ENCODE measurements around the gene MAGI3.
"Not testable (repeated sequence)": the region's sequence is repeated elsewhere in the genome, so short reads cannot be mapped to it uniquely, and the experiment has no call there.

MAGI3 gene

DNA sequence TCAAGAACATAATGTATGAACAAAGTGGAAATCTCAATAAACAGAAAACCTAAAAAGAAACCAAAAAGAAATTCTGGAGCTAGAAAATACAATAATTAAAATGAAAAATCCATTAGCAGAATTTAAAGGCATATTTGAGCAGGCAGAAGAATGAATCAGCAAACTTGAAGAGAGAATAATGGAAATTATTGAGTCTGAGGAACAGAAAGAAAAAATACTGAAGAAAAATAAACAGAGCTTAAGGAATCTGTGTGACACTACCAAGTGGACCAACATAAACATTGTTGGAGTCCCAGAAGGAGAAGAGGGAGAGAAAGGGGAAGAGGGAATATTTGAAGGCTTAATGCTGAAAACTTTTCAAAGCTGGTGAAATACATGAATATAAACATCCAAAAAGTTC, 54.5 kb downstream of the MAGI3 start:
- DNase-seq (ENCODE audit: low read depth), result no peak

- no peak for DNase-seq (ENCODE audit: low read depth)
Observed at GRCh38 chr1:113451710-113452109, 61.4 kb downstream of the MAGI3 start.

DNA sequence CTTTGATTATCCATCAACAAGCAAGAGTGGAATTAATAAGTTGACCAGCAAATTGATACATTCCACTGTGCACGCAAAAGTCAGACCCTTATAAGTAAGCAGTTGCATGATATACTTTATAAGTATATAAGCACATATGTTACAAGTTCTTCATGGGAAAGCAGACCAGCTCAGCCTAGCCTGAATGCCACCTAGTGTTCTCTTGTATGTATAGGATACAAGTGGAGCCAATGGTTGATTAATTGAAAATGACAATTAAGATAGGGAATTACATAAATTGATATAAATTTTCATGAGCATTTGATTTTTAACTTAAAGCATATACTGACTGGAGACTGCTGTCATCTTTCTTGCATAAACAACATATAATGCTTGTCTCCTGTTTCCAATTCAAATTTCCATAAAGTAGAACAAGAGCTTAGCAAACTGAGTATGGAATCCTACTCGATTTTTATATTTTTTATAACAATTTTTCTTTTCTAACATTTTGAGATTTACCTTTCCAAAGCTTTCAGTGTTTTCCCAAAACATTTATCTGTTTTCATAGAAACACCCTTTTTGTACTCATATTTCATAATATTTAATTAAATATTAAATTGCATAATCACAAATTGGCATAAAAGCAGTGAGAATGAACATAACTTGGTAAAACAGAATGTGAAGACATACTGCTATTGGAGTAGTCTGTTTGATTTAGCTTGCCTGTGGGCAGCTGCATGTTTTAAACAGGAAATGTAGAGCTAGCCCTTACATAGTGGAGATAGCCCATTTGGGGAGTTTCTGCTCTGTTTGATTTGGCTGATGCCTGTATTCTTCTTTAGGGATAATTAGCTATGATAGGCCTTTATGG, 62.8 kb downstream of the MAGI3 start:
- no peak for DNase-seq (ENCODE audit: low read depth)

GRCh38 chr1:113453771-113454083, 63.4 kb downstream of the MAGI3 start:
- DNase-seq (ENCODE audit: low read depth), result no peak

DNA sequence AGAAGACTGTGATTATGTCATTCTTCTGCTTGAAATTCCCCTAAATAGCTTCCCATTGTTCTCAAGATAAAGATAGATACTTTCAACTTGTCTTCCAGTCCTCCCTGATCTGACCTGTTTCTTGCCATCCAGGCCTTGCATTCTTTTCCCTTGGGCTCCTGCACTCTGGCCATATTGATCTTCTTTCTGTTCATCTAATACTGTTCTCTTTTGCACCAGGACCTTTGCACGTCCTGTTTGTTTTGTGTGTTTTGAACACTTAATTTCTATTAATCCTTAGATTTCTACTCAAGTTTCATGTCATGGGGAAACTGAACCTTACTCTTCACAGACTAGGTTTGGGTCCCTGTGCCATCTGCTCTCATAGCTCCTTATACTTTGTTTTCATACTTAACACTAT, 65.1 kb downstream of the MAGI3 start:
- no peak for DNase-seq (ENCODE audit: low read depth)

DNA sequence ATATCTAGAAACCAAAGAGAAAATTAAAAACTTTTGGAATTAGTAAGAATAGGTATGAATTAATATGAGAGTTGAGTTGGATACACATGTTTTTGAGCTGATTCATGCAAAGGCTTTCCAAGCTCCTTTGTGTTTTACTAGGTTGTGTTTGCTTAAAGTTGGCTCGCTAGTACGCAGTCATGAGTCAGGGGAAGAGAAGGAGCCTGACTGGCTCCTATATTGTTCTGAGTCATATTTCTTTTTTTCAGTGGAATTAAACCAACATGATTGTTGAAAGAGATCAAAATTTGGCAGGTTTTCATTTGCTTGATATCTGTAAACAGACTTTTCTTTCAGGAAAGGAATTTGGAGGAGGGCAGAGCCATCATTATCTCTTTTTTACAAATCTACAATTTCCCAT, 66.7 kb downstream of the MAGI3 start:
- no peak for DNase-seq (ENCODE audit: low read depth)

- no peak for DNase-seq (ENCODE audit: low read depth)
Observed at GRCh38 chr1:113459279-113459678, 69.0 kb downstream of the MAGI3 start.

DNA sequence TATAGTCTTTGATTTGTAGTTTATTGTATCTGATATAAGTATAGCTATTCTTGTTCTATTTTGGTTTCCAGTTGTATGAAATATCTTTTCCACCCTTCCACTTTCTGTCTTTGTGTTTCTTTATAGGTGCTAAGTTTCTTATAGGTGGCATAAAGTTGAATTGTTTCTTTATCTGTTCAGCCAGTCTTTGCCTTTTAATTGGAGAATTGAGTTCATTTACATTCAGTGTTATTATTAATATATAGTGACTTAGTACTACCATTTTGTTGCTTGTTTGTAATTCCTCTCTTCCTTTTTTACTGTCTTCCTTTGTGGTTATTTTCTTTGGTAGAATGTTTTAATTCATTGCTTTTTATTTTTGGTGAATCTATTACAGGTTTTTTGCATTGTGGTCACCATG, 77.7 kb downstream of the MAGI3 start:
- DNase-seq (ENCODE audit: low read depth), result no peak

- not testable (repeated sequence) for DNase-seq (ENCODE audit: low read depth)
Observed at GRCh38 chr1:113478427-113479195, 88.3 kb downstream of the MAGI3 start.

DNA sequence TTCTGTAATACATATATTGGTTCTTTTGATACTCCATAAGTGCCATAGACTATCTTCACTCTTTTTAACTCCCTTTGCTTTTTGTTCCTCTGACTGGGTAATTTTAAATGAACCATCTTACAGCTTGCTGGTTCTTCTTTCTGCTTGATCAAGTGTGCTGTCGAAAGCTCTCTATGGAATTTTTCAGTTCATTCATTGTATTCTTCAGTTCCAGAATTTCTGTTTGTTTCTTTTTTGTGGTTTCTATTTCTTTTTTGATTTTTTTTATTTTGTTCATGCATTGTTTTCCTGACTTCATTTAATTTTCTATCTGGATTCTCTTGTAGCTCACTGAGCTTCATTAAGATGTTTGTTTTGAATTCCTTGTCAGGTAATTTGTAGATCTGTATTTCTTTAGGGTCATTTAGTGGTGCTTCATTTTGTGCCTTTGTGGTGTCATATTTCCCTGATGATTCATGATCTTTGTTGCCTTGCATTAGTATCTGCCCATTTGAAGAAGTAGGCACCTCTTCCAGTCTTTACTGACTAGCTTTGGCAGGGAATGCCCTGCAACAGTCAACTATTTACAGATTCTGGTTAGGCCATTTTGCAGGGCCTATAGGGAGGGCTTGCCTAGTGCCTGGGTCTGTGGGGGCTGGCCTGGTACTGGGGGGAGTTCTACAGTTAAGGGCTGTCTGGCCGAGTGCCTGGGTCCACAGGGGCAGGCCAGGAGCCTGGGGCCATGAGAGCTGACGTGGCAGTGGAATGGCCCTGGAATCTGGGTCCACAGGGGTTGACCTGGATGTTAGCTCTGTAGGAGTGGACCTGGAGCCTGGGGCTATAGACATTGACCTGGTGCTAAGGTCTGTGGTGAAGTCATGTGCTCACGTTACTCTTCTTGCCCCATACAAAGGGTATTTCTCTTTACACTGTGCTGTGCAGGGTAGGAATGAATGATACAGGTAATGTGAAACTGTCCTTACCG, 89.7 kb downstream of the MAGI3 start:
- no peak for DNase-seq (ENCODE audit: low read depth)

- DNase-seq (ENCODE audit: low read depth), result not testable (repeated sequence)
Observed at GRCh38 chr1:113485131-113485530, 94.8 kb downstream of the MAGI3 start.

DNA sequence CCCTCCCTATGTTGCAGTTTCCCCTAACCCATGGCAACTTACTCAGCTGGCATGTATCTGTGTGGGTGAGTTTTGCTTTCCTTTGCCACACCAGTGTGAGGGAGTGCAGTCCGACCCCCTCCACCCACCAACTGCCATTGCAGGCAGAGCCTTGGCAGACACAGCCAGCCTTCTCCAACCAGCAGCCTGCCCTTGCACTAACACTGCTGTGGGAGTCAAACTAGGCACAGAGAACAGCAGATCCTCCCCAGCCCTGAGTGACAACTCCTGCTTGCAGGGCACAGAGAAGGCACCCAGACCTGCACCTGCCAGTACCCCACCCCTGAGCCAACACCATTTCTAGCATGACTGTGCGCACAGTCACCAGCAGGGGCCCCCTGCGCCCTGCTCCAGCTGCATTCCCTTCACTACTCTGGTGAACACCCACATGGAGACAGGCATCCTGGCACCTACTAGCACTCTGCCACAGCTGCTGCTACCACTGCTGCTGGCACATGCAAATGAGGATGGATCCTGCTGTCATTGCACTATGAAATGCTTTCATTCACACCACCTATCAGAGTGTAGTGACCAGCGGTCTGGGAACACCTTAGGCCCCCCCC, 98.4 kb downstream of the MAGI3 start:
- DNase-seq (ENCODE audit: low read depth), result no peak

GRCh38 chr1:113490384-113490783, 100.1 kb downstream of the MAGI3 start:
- DNase-seq (ENCODE audit: low read depth), result no peak

- no peak for DNase-seq (ENCODE audit: low read depth)
Observed at GRCh38 chr1:113493533-113493932, 103.2 kb downstream of the MAGI3 start.

DNA sequence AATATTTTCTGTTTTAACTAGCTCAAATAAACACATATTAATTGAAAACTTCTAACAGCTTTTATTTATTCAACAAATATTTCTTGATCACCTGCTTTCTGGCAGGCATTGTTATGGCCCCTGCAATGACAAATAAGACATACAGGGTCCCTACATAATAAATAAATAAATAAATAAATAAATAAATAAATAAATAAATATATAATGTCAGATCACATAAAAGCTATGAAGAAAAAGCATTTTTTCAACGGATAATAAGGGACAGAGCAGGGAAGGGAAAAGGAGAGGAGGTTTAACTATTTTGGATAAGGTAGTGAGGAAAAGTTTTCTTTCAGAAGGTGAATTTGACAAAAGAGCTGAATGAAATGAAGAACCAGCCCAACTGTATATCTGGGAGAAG, 115.0 kb downstream of the MAGI3 start:
- no peak for DNase-seq (ENCODE audit: low read depth)

DNA sequence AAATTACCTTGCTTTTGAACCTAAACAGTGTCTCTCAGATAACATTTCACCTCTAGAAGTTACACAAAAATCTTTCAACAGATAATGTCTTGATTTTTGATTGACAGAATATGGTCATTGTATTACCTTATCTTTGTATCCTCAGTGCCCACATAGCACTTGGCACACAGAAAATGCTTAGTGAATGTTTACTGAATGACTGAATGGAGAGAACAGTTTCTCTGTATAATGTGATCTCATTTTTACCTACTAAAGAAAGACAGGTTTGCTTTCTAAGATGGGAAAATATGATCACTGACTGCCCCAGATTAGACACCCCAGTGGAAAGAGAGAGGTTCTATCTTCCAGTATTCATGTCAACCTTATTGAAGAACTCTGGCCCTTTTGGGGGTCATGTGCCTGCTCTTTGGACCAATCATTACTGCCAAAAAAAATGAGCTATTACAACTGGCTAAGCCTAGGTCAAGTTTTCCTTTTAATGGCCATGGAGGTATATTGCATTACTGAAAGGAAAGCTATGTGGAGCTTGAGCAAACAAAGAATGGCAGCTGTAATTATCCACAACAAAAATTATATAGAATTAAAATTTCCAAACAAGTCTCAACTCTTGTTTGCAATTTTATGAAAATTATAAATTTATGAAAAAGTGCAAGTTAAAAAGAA, 117.4 kb downstream of the MAGI3 start:
- DNase-seq (ENCODE audit: low read depth), result no peak

GRCh38 chr1:113508364-113509164, 118.2 kb downstream of the MAGI3 start:
- no peak for DNase-seq (ENCODE audit: low read depth)

- DNase-seq (ENCODE audit: low read depth), result not testable (repeated sequence)
Observed at GRCh38 chr1:113509766-113510165, 119.5 kb downstream of the MAGI3 start.

- DNase-seq (ENCODE audit: low read depth), result no peak
Observed at GRCh38 chr1:113511269-113511668, 121.0 kb downstream of the MAGI3 start.

GRCh38 chr1:113515498-113515897, 125.2 kb downstream of the MAGI3 start:
- DNase-seq (ENCODE audit: low read depth), result no peak

DNA sequence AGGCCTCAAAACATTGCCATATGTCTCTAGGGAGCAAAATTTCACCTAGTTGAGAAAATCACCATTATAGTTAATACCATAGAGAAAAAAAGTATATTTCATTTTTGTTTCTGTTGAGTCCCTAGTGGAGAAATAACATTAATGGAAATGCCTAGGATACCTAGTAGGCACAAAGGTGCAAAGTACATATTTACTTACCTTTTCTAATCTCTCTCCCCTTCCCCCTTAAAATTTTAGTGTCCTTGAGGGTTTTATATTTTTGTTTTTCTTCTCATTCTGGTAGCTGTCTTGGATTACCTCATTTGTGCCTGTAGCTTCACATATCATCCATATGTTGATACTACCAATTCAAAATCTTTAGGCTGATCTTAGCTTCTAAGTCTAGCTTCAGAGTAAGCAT, 127.0 kb downstream of the MAGI3 start:
- DNase-seq (ENCODE audit: low read depth), result no peak

All from stimulated activated CD8-positive, alpha-beta memory T cell treated with anti-CD3 and anti-CD28 coated beads, Interleukin-12 subunit alpha, Interleukin-12 subunit beta, amount 100 ng/mL, for 4 hours (primary cell).